H9 (cell line): Measurements from ENCODE around the gene NCAM2. TPM values are rescaled to one million over a fixed set of nuclear protein-coding genes. Genes with fewer than 3 reads are reported as not detected.

ENCODE experiments used
- DNase-seq: peaks from one replicate; pipeline ENCODE4 v3.0.0-alpha.2; 2017
- H2AFZ ChIP-seq: one replicate; pipeline ENCODE4 v1.6.1; 2013; ENCODE audit warnings: mild to moderate bottlenecking, low read length, control low read depth, moderate library complexity
- H2AK5ac ChIP-seq: 2 replicates; pipeline ENCODE4 v1.6.1; 2013; ENCODE audit warnings: low read length, control low read depth, mixed read lengths; ENCODE audit not compliant: insufficient read length
- H2BK120ac ChIP-seq: one replicate; pipeline ENCODE4 v1.6.1; 2013; ENCODE audit warnings: low read depth, mild to moderate bottlenecking, low read length, control low read depth, inconsistent platforms; ENCODE audit not compliant: poor library complexity, severe bottlenecking
- H2BK12ac ChIP-seq: 2 replicates; pipeline ENCODE4 v1.6.1; 2013; ENCODE audit warnings: low read length, control low read depth, mixed read lengths, low read depth; ENCODE audit not compliant: insufficient read length
- H2BK15ac ChIP-seq: 2 replicates; pipeline ENCODE4 v1.6.1; 2013; ENCODE audit warnings: low read depth, low read length, control low read depth
- H2BK20ac ChIP-seq: one replicate; pipeline ENCODE4 v1.6.1; 2013; ENCODE audit warnings: low read depth, mild to moderate bottlenecking, low read length, control low read depth, inconsistent platforms; ENCODE audit not compliant: poor library complexity, severe bottlenecking
- H2BK5ac ChIP-seq: 2 replicates; pipeline ENCODE4 v1.6.1; 2013; ENCODE audit warnings: low read length, control low read depth, mixed read lengths; ENCODE audit not compliant: insufficient read length
- H3K14ac ChIP-seq: 2 replicates; pipeline ENCODE4 v1.6.1; 2013; ENCODE audit warnings: low read length, control low read depth; ENCODE audit not compliant: insufficient read depth
- H3K18ac ChIP-seq: 2 replicates; pipeline ENCODE4 v1.6.1; 2013; ENCODE audit warnings: low read depth, mild to moderate bottlenecking, mixed read lengths, low read length, control low read depth; ENCODE audit not compliant: insufficient read length
- H3K23ac ChIP-seq: 2 replicates; pipeline ENCODE4 v1.6.1; 2013; ENCODE audit warnings: low read length, control low read depth, mixed read lengths, low read depth; ENCODE audit not compliant: insufficient read length
- H3K23me2 ChIP-seq: 2 replicates; pipeline ENCODE4 v1.6.1; 2013; ENCODE audit warnings: low read depth, mild to moderate bottlenecking, mixed read lengths, low read length, control low read depth; ENCODE audit not compliant: insufficient read length, poor library complexity, severe bottlenecking
- H3K27ac ChIP-seq: 2 replicates; pipeline ENCODE4 v1.5.1; 2013; ENCODE audit warnings: low read length, control low read depth, mixed read lengths, low read depth; ENCODE audit not compliant: insufficient read length
- H3K27me3 ChIP-seq: 2 replicates; pipeline ENCODE4 v1.6.1; 2013; ENCODE audit warnings: low read length, control low read depth, inconsistent platforms; ENCODE audit not compliant: insufficient read depth
- H3K4ac ChIP-seq: 2 replicates; pipeline ENCODE4 v1.6.1; 2013; ENCODE audit warnings: low read depth, mild to moderate bottlenecking, control low read depth, inconsistent platforms, low read length, moderate library complexity
- H3K4me1 ChIP-seq: 2 replicates; pipeline ENCODE4 v1.6.1; 2013; ENCODE audit warnings: low read length, control low read depth, inconsistent platforms; ENCODE audit not compliant: insufficient read depth
- H3K4me2 ChIP-seq: 2 replicates; pipeline ENCODE4 v1.6.1; 2013; ENCODE audit warnings: low read length, control low read depth, mixed read lengths; ENCODE audit not compliant: insufficient read length, insufficient read depth
- H3K56ac ChIP-seq: 2 replicates; pipeline ENCODE4 v1.6.1; 2013; ENCODE audit warnings: low read depth, mild to moderate bottlenecking, mixed read lengths, low read length, control low read depth; ENCODE audit not compliant: insufficient read length
- H3K79me1 ChIP-seq: 2 replicates; pipeline ENCODE4 v1.6.1; 2013; ENCODE audit warnings: low read depth, mild to moderate bottlenecking, moderate library complexity, low read length, control low read depth, inconsistent platforms; ENCODE audit not compliant: insufficient read depth, poor library complexity, severe bottlenecking
- H3K79me2 ChIP-seq: 2 replicates; pipeline ENCODE4 v1.6.1; 2013; ENCODE audit warnings: low read length, control low read depth, inconsistent platforms; ENCODE audit not compliant: insufficient read depth
- H3K9ac ChIP-seq: 2 replicates; pipeline ENCODE4 v1.6.1; 2013; ENCODE audit warnings: low read length, control low read depth, mixed read lengths; ENCODE audit not compliant: insufficient read length; ENCODE audit errors: extremely low read depth
- H3K9me3 ChIP-seq: one replicate; pipeline ENCODE4 v1.6.1; 2013; ENCODE audit warnings: low read depth, low read length, inconsistent platforms; ENCODE audit not compliant: control insufficient read depth
- H3T11ph ChIP-seq: one replicate; pipeline ENCODE4 v1.6.1; 2013; ENCODE audit warnings: mild to moderate bottlenecking, low read length, control low read depth, inconsistent platforms
- H4K20me1 ChIP-seq: one replicate; pipeline ENCODE4 v1.6.1; 2013; ENCODE audit not compliant: control insufficient read depth, insufficient read length, insufficient read depth
- H4K5ac ChIP-seq: 2 replicates; pipeline ENCODE4 v1.6.1; 2013; ENCODE audit warnings: low read depth, mild to moderate bottlenecking, mixed read lengths, low read length, control low read depth; ENCODE audit not compliant: insufficient read length
- H4K8ac ChIP-seq: replicated peaks from 2 replicates; pipeline ENCODE4 v1.6.1; 2013; ENCODE audit warnings: low read length, control low read depth, mixed read lengths, low read depth; ENCODE audit not compliant: insufficient read length
- H4K91ac ChIP-seq: 2 replicates; pipeline ENCODE4 v1.6.1; 2013; ENCODE audit warnings: low read depth, mild to moderate bottlenecking, moderate library complexity, mixed read lengths, low read length, control low read depth; ENCODE audit not compliant: insufficient read length
- H3K27ac Mint-ChIP-seq, 3 experiments: 2 replicates in 2 of 3; 3 replicates in 1 of 3; pipeline ENCODE4 v1.8.0; 2020 to 2021; ENCODE audit warnings: mixed read lengths in 3 of 3, mild to moderate bottlenecking in 1 of 3, moderate library complexity in 1 of 3
- H3K27me3 Mint-ChIP-seq: 2 replicates; pipeline ENCODE4 v1.8.0; 2021; ENCODE audit warnings: low read depth, mild to moderate bottlenecking, moderate library complexity, mixed read lengths
- H3K36me3 Mint-ChIP-seq, 3 experiments: 2 replicates in 2 of 3; 3 replicates in 1 of 3; pipeline ENCODE4 v1.8.0; 2020 to 2021; ENCODE audit warnings: low read depth in 3 of 3, mixed read lengths in 3 of 3; ENCODE audit not compliant: insufficient read depth in 1 of 3
- H3K4me1 Mint-ChIP-seq, 2 experiments: 2 replicates each; pipeline ENCODE4 v1.8.0; 2020; ENCODE audit warnings: mixed read lengths in 2 of 2
- H3K4me3 Mint-ChIP-seq, 2 experiments: 2 replicates in 1 of 2; 3 replicates in 1 of 2; pipeline ENCODE4 v1.8.0; 2020 to 2021; ENCODE audit warnings: mild to moderate bottlenecking in 2 of 2, mixed read lengths in 2 of 2, moderate library complexity in 1 of 2
- H3K9me3 Mint-ChIP-seq, 2 experiments: 2 replicates in 1 of 2; 3 replicates in 1 of 2; pipeline ENCODE4 v1.8.0; 2020; ENCODE audit warnings: mild to moderate bottlenecking in 2 of 2, mixed read lengths in 2 of 2, moderate library complexity in 1 of 2
- WGBS: extraction: QIAGEN DNeasy Blood & Tissue Kit; methylation state at CpG from one replicate; pipeline ENCODE4 v1.1.7; 2013; ENCODE audit warnings: missing lambda C conversion rate, low lambda C conversion rate, mixed read lengths; ENCODE audit not compliant: insufficient read length; ENCODE audit errors: extremely low coverage; 5-methylcytosine and 5-hydroxymethylcytosine counted together
- total RNA-seq: library from RNA; stranded (reverse); gene quantifications from 2 replicates; pipeline ENCODE4 v1.2.1, GENCODE V29; 2021
- TF ChIP-seq, protein P1 (sequence below): fragments of 200-600 bp; sonication (generic); conservative IDR thresholded peaks from 3 replicates; pipeline ENCODE4 v1.8.0; 2021; ENCODE audit warnings: antibody characterized with exemption, mild to moderate bottlenecking

Gene NCAM2
- total RNA-seq, 1 experiment from 2014 or later: 2.2 TPM

GRCh38 chr21:21199342-21200102, 201.3 kb downstream of the NCAM2 start:
- H3K4me2 ChIP-seq: no peak overlapping the region
- H3K27ac Mint-ChIP-seq: no peak overlapping the region
- no peaks in the 10 kb centered on the region for H3K27me3 ChIP-seq
- TF ChIP-seq, protein P1, sequence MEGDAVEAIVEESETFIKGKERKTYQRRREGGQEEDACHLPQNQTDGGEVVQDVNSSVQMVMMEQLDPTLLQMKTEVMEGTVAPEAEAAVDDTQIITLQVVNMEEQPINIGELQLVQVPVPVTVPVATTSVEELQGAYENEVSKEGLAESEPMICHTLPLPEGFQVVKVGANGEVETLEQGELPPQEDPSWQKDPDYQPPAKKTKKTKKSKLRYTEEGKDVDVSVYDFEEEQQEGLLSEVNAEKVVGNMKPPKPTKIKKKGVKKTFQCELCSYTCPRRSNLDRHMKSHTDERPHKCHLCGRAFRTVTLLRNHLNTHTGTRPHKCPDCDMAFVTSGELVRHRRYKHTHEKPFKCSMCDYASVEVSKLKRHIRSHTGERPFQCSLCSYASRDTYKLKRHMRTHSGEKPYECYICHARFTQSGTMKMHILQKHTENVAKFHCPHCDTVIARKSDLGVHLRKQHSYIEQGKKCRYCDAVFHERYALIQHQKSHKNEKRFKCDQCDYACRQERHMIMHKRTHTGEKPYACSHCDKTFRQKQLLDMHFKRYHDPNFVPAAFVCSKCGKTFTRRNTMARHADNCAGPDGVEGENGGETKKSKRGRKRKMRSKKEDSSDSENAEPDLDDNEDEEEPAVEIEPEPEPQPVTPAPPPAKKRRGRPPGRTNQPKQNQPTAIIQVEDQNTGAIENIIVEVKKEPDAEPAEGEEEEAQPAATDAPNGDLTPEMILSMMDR: no peak
- H4K5ac ChIP-seq: no peak overlapping the region
- H2BK120ac ChIP-seq: no peak overlapping the region
- H3K27ac ChIP-seq: no peak overlapping the region
- H3K36me3 Mint-ChIP-seq: no peaks in the 10 kb centered on the region
- H3K9me3 Mint-ChIP-seq: no peaks in the 10 kb centered on the region
- no peak overlapping the region for H2BK15ac ChIP-seq
- no peak overlapping the region for H3K56ac ChIP-seq
- no peak overlapping the region for H3K14ac ChIP-seq
- H3K18ac ChIP-seq: no peak overlapping the region
- H2BK12ac ChIP-seq: no peak overlapping the region
- H4K8ac ChIP-seq: no peak overlapping the region
- no peaks in the 10 kb centered on the region for H4K20me1 ChIP-seq
- no peaks in the 10 kb centered on the region for H3K23me2 ChIP-seq
- H2BK5ac ChIP-seq: no peak overlapping the region
- H2AK5ac ChIP-seq: no peak overlapping the region
- no peak for DNase-seq
- H3K9me3 ChIP-seq: no peaks in the 10 kb centered on the region
- no peaks in the 10 kb centered on the region for H3K79me2 ChIP-seq
- H2BK20ac ChIP-seq: no peak overlapping the region
- no peak overlapping the region for H3K4ac ChIP-seq
- H3K4me1 ChIP-seq: no peaks in the 10 kb centered on the region
- no peak overlapping the region for H3K4me3 Mint-ChIP-seq
- no peak overlapping the region for H3T11ph ChIP-seq
- no peaks in the 10 kb centered on the region for H3K79me1 ChIP-seq
- peaks cover 2% of the 10 kb centered on the region; the same call in 1 of the 2 replicates for H3K27me3 Mint-ChIP-seq
- no peaks in the 10 kb centered on the region for H3K4me1 Mint-ChIP-seq
- no peak overlapping the region for H3K23ac ChIP-seq
- H3K9ac ChIP-seq: no peak overlapping the region
- H2AFZ ChIP-seq: no peak overlapping the region
- no CpG with 5 or more reads among the region's 7 CpGs for WGBS
- no peak overlapping the region for H4K91ac ChIP-seq
